HG03103 (cell line): Measurements from ENCODE around the gene CTNNA3.

Experiments
- ATAC-seq: cut with Tn5 transposase; IDR thresholded peaks from one replicate; pipeline ENCODE4 v1.9.1; 2021; ENCODE audit warnings: low read depth; ENCODE audit not compliant: unreplicated experiment

CTNNA3 gene

GRCh38 chr10:66629996-66630395 lies 1066.0 kb downstream of the CTNNA3 start:
- ATAC-seq: no peak

- no peak for ATAC-seq
Measured at GRCh38 chr10:66627156-66627555, 1068.8 kb downstream of the CTNNA3 start.

GRCh38 chr10:66625709-66626590 lies 1070.0 kb downstream of the CTNNA3 start:
- no peak for ATAC-seq

- ATAC-seq: no peak
Measured at GRCh38 chr10:66622050-66622449, 1073.9 kb downstream of the CTNNA3 start.

GRCh38 chr10:66604195-66604594 lies 1091.8 kb downstream of the CTNNA3 start:
- ATAC-seq: no peak

- no peak for ATAC-seq
Measured at GRCh38 chr10:66591865-66592264, 1104.1 kb downstream of the CTNNA3 start.

- ATAC-seq: no peak
Measured at GRCh38 chr10:66587680-66588050, 1108.3 kb downstream of the CTNNA3 start.

- ATAC-seq: no peak
Measured at GRCh38 chr10:66586897-66587679, 1108.9 kb downstream of the CTNNA3 start.

- ATAC-seq: no peak
Measured at GRCh38 chr10:66586073-66586472, 1109.9 kb downstream of the CTNNA3 start.

GRCh38 chr10:66575251-66575855 lies 1120.6 kb downstream of the CTNNA3 start:
- no peak for ATAC-seq

GRCh38 chr10:66572700-66573099 lies 1123.3 kb downstream of the CTNNA3 start:
- no peak for ATAC-seq

- no peak for ATAC-seq
Measured at GRCh38 chr10:66565999-66566398, 1130.0 kb downstream of the CTNNA3 start.

GRCh38 chr10:66564287-66564686 lies 1131.7 kb downstream of the CTNNA3 start:
- no peak for ATAC-seq

GRCh38 chr10:66555061-66555460 lies 1140.9 kb downstream of the CTNNA3 start:
- no peak for ATAC-seq

- ATAC-seq: no peak
Measured at GRCh38 chr10:66552331-66552730, 1143.7 kb downstream of the CTNNA3 start.

GRCh38 chr10:66550351-66550750 lies 1145.6 kb downstream of the CTNNA3 start:
- no peak for ATAC-seq

GRCh38 chr10:66538908-66539307 lies 1157.1 kb downstream of the CTNNA3 start:
- no peak for ATAC-seq

- no peak for ATAC-seq
Measured at GRCh38 chr10:66538371-66538770, 1157.6 kb downstream of the CTNNA3 start.

GRCh38 chr10:66537186-66537585 lies 1158.8 kb downstream of the CTNNA3 start:
- no peak for ATAC-seq

- no peak for ATAC-seq
Measured at GRCh38 chr10:66535439-66535838, 1160.6 kb downstream of the CTNNA3 start.

GRCh38 chr10:66534866-66535265 lies 1161.1 kb downstream of the CTNNA3 start:
- no peak for ATAC-seq
